ENCODE measurements around the gene COL23A1.

DNA sequence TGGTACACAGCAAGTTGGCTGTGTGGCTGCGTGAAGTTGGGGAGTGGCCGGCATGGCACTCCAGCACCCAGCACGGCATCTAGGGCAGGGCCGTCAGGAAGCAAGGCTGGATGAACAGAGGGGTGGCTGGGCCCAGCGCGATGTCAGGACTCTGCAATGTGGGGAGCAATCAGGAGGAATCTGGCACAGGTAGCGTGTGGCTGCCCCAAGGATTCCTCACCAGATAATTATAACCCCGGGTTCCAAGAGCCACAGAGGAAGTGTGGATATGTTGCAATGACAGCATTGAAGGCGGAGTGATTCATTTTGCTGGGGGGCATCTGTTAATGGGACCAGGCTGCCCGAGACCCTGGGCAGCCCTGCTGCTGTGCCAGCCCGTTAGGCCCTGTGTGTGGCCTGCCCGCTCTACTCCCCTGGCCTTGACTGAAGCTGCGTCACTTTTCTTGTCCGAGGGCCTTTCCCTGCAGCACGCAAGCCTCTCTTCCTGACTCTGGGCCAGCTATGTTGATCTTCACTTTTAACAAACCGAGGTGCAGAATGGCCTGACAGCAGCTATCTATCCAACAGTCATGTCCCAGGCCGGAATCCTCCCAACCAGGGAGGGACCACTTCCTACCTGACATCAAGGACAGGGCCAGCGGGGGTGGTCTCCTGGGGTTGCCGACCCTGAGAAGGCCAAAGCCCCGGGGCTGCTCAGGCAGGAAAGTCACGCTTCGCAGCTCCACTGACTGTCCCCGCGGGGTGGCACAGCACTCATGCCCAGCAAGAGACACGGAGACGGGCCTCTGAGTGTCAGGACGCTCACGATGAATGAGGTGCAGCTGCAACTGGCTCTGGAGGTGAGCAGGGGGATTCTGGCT, 239.6 kb downstream of the COL23A1 start:
- TF ChIP-seq, protein P1, sequence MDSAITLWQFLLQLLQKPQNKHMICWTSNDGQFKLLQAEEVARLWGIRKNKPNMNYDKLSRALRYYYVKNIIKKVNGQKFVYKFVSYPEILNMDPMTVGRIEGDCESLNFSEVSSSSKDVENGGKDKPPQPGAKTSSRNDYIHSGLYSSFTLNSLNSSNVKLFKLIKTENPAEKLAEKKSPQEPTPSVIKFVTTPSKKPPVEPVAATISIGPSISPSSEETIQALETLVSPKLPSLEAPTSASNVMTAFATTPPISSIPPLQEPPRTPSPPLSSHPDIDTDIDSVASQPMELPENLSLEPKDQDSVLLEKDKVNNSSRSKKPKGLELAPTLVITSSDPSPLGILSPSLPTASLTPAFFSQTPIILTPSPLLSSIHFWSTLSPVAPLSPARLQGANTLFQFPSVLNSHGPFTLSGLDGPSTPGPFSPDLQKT (IDR thresholded peaks at IDR 0.05; ENCODE audit: borderline replicate concordance, low read depth, low read length), result no peak
- TF ChIP-seq SETDB1 (IDR thresholded peaks at IDR 0.05; ENCODE audit: insufficient read length, low read length) (no peak), ZNF555 (tag by site-specific recombination; conservative IDR thresholded peaks at IDR 0.05) (no peak), CTCF (tag by site-specific recombination; IDR thresholded peaks at IDR 0.05) (no peak), ZBTB10 (tag by site-specific recombination; IDR thresholded peaks at IDR 0.05) (no peak), ZNF433 (tag by site-specific recombination; IDR thresholded peaks at IDR 0.05; ENCODE audit: low read depth) (no peak), MYNN (tag by site-specific recombination; IDR thresholded peaks at IDR 0.05; ENCODE audit: borderline replicate concordance) (no peak), OSR2 (tag by site-specific recombination; IDR thresholded peaks at IDR 0.05) (no peak), ZNF654 (tag by site-specific recombination; IDR thresholded peaks at IDR 0.05; ENCODE audit: low read depth) (no peak), RBAK (tag by site-specific recombination; IDR thresholded peaks at IDR 0.05) (no peak)

Data from HEK293 (cell line).